ENCODE data around the gene CT45A9.
"Not testable (repeated sequence)": the region's sequence is repeated elsewhere in the genome, so short reads cannot be mapped to it uniquely, and the experiment has no call there.

GRCh38 chrX:135837180-135837579, 34.4 kb downstream of the CT45A9 start, which contains the start of gene CT45A7:
- TF ChIP-seq CTCF, POLR2A (IDR thresholded peaks at IDR 0.05): not testable (repeated sequence)
